GM12878 (cell line): Measurements from ENCODE around the gene FSD1L. TPM values are rescaled to one million over a fixed set of nuclear protein-coding genes. Genes with fewer than 3 reads are reported as not detected.

Experiments
- ATAC-seq: fragments of 200-7000 bp; cut with Tn5 transposase; 3 replicates; pipeline ENCODE4 v1.9.1; 2020; ENCODE audit warnings: mild to moderate bottlenecking, moderate library complexity
- BruUV-seq: library from RNA; stranded (reverse); fragments of 400-500 nt; replicated peaks from 2 replicates; lab custom pipeline; 2021; lab: Mats Ljungman, UMichigan
- CTCF ChIA-PET: fragments of 300-600 bp; sonication (Branson Sonifier 250); formaldehyde crosslinking; extraction: SDS; loops from one replicate; lab custom pipeline; 2021; ENCODE audit warnings: inconsistent platforms; lab: Yijun Ruan, JAX
- POLR2A ChIA-PET: fragments of 350-600 bp; formaldehyde crosslinking; extraction: SDS; loops from one replicate; lab custom pipeline; 2021; ENCODE audit warnings: inconsistent platforms; lab: Charles Lee
- RAD21 ChIA-PET: fragments of 300-600 bp; sonication (Branson Sonifier 250); formaldehyde crosslinking; loops from one replicate; lab custom pipeline; 2023; ENCODE audit warnings: antibody characterized with exemption; ENCODE audit not compliant: unreplicated experiment; lab: Charles Lee
- SMC1A ChIA-PET: fragments of 300-600 bp; sonication (Branson Sonifier 250); formaldehyde crosslinking; loops from one replicate; lab custom pipeline; 2023; ENCODE audit not compliant: unreplicated experiment, uncharacterized antibody; lab: Charles Lee
- DNase-seq: peaks from one replicate; pipeline ENCODE4 v3.0.0-alpha.2; 2011; ENCODE audit warnings: low read depth, low spot score
- FAIRE-seq: peaks from 3 replicates; lab custom pipeline; 2011; peaks lifted over from hg19 to GRCh38; lab: Jason Lieb, UNC
- H2AFZ ChIP-seq: 2 replicates; pipeline ENCODE4 v1.6.0; 2011; ENCODE audit warnings: low read depth, low read length, control low read depth; ENCODE audit not compliant: control insufficient read depth
- H3K27ac ChIP-seq: 2 replicates; pipeline ENCODE4 v1.5.1; 2011; ENCODE audit warnings: control low read depth; ENCODE audit not compliant: control insufficient read depth, insufficient read depth
- H3K27me3 ChIP-seq, 2 experiments: replicated peaks in 1 of 2; 2 replicates each; pipeline versions ENCODE4 v1.6.0 to v1.6.1; 2011; ENCODE audit warnings: low read length in 1 of 2; ENCODE audit not compliant: control insufficient read depth in 2 of 2, insufficient read depth in 2 of 2
- H3K36me3 ChIP-seq, 2 experiments: 2 replicates each; pipeline ENCODE4 v1.5.1; 2011; ENCODE audit warnings: low read length in 1 of 2; ENCODE audit not compliant: control insufficient read depth in 2 of 2, insufficient read depth in 2 of 2
- H3K4me1 ChIP-seq: 2 replicates; pipeline ENCODE4 v1.6.1; 2011; ENCODE audit warnings: mild to moderate bottlenecking, low read length, moderate library complexity, mixed read lengths; ENCODE audit not compliant: control insufficient read depth, insufficient read depth
- H3K4me2 ChIP-seq: 2 replicates; pipeline ENCODE4 v1.6.0; 2011; ENCODE audit warnings: control low read depth; ENCODE audit not compliant: control insufficient read depth, insufficient read depth
- H3K4me3 ChIP-seq: fragments of 200-600 bp; sonication (generic); 2 replicates; pipeline ENCODE4 v1.5.1; 2016
- H3K79me2 ChIP-seq: 2 replicates; pipeline ENCODE4 v1.6.0; 2011; ENCODE audit warnings: low read length; ENCODE audit not compliant: control insufficient read depth, insufficient read depth
- H3K9ac ChIP-seq: 2 replicates; pipeline ENCODE4 v1.8.0; 2011; ENCODE audit warnings: low read length, control low read depth, mixed read lengths; ENCODE audit not compliant: control insufficient read depth, insufficient read depth
- H3K9me3 ChIP-seq: replicated peaks from 3 replicates; pipeline ENCODE4 v1.5.1; 2011; ENCODE audit warnings: mild to moderate bottlenecking, low read length; ENCODE audit not compliant: control insufficient read depth, insufficient read depth
- H4K20me1 ChIP-seq: 2 replicates; pipeline ENCODE4 v1.6.0; 2011; ENCODE audit not compliant: control insufficient read depth, insufficient read depth
- ATF2 ChIP-seq: IDR thresholded peaks from 2 replicates; pipeline ENCODE4 v1.6.1; 2012; ENCODE audit warnings: low read length, inconsistent platforms
- BCL11A ChIP-seq: IDR thresholded peaks from 2 replicates; pipeline ENCODE4 v1.6.1; 2011; ENCODE audit warnings: low read depth, low read length
- EED ChIP-seq: sonication (generic); IDR thresholded peaks from 2 replicates; pipeline ENCODE4 v1.6.1; 2016; ENCODE audit warnings: antibody characterized with exemption, low read depth
- IKZF2 ChIP-seq, 2 experiments: fragments of 450-650 bp; IDR thresholded peaks; 2 replicates each; pipeline ENCODE4 v1.6.1; 2017; ENCODE audit warnings: mild to moderate bottlenecking in 2 of 2, moderate library complexity in 2 of 2
- KAT2A ChIP-seq: conservative IDR thresholded peaks from 2 replicates; pipeline ENCODE4 v1.6.1; 2011; ENCODE audit warnings: low read depth, low read length; ENCODE audit not compliant: control insufficient read depth
- MEF2B ChIP-seq: fragments of 450-650 bp; IDR thresholded peaks from 2 replicates; pipeline ENCODE4 v1.6.1; 2018; ENCODE audit warnings: mild to moderate bottlenecking, moderate library complexity; ENCODE audit not compliant: partially characterized antibody, poor library complexity, severe bottlenecking
- MLLT1 ChIP-seq: fragments of 450-650 bp; IDR thresholded peaks from 2 replicates; pipeline ENCODE4 v1.6.1; 2016; ENCODE audit warnings: mild to moderate bottlenecking
- POLR2A ChIP-seq: IDR thresholded peaks from 2 replicates; pipeline ENCODE4 v1.6.1; 2011; ENCODE audit warnings: low read depth, mild to moderate bottlenecking, low read length
- RB1 ChIP-seq: fragments of 450-650 bp; formaldehyde crosslinking; IDR thresholded peaks from 2 replicates; pipeline ENCODE4 v1.6.1; 2017; ENCODE audit warnings: mild to moderate bottlenecking, borderline replicate concordance
- RCOR1 ChIP-seq: conservative IDR thresholded peaks from 2 replicates; pipeline ENCODE4 v1.6.1; 2012; ENCODE audit warnings: low read depth, low read length, improper control_type of control experiment
- RFX5 ChIP-seq: IDR thresholded peaks from 2 replicates; pipeline ENCODE4 v1.6.1; 2011; ENCODE audit warnings: low read depth, low read length, improper control_type of control experiment
- TCF7 ChIP-seq: IDR thresholded peaks from 2 replicates; pipeline ENCODE4 v1.6.1; 2014; ENCODE audit warnings: antibody characterized with exemption, borderline replicate concordance
- ZNF217 ChIP-seq: fragments of 450-650 bp; IDR thresholded peaks from 2 replicates; pipeline ENCODE4 v1.6.1; 2017; ENCODE audit warnings: antibody characterized with exemption, mild to moderate bottlenecking
- WGBS: methylation state at CpG from one replicate; pipeline ENCODE4 v1.1.6; 2016; ENCODE audit warnings: low lambda C conversion rate; ENCODE audit not compliant: insufficient replicate concordance, insufficient coverage; ENCODE audit errors: missing lambda C conversion rate; 5-methylcytosine and 5-hydroxymethylcytosine counted together
- in situ Hi-C: fragments of 300-500 bp; cut with MboI; formaldehyde crosslinking; loops from 9 replicates; pipeline ENCODE4 v1.14.3; 2018; ENCODE audit warnings: mixed read lengths
- intact Hi-C: fragments of 100-400 bp; cut with micrococcal nuclease; formaldehyde crosslinking; loops from one replicate; pipeline ENCODE4 v1.14.2; 2022; ENCODE audit not compliant: unreplicated experiment
- polyA plus RNA-seq, 11 experiments: library from polyadenylated mRNA; depleted of rRNA in 4 of 11; unstranded in 6 of 11; stranded (reverse) in 5 of 11; fragments of >200 nt; fragmentation: Nextera tagmentation in 4 of 11; fragmentation: Illumina TruSeq in 1 of 11; extraction: Ambion mirVana in 4 of 11; extraction: Trizol in 1 of 11; gene quantifications; 1 replicate in 1 of 11; 2 replicates in 10 of 11; pipeline versions ENCODE4 v1.2.1 to v1.2.3, GENCODE V29; 2011 to 2016; ENCODE audit warnings: inconsistent platforms in 2 of 11, missing spikeins in 2 of 11, low read depth in 1 of 11
- total RNA-seq, 4 experiments: library from RNA; depleted of rRNA in 3 of 4; stranded (reverse); fragments of >200 nt in 3 of 4; fragmentation: Illumina TruSeq in 1 of 4; extraction: Trizol in 1 of 4; gene quantifications; 2 replicates each; pipeline versions ENCODE4 v1.2.1 to v1.2.3, GENCODE V29; 2013 to 2021
- TF ChIP-seq, protein P1 (sequence below): fragments of 450-650 bp; IDR thresholded peaks from 2 replicates; pipeline ENCODE4 v1.6.1; 2016; ENCODE audit warnings: mild to moderate bottlenecking
- TF ChIP-seq, protein P2 (sequence below): IDR thresholded peaks from 2 replicates; pipeline ENCODE4 v1.6.1; 2012; ENCODE audit warnings: low read depth, low read length, improper control_type of control experiment
- TF ChIP-seq, protein P3 (sequence below): fragments of 450-650 bp; IDR thresholded peaks from 2 replicates; pipeline ENCODE4 v1.6.1; 2017; ENCODE audit warnings: low read depth, mild to moderate bottlenecking, moderate library complexity

Gene FSD1L
- total and polyA plus RNA-seq, 10 of the 15 experiments (the other 5 are each of a cell fraction or from before 2014, with no cell fraction given) = 11.9 to 52.4 (median 17.0) TPM

DNA sequence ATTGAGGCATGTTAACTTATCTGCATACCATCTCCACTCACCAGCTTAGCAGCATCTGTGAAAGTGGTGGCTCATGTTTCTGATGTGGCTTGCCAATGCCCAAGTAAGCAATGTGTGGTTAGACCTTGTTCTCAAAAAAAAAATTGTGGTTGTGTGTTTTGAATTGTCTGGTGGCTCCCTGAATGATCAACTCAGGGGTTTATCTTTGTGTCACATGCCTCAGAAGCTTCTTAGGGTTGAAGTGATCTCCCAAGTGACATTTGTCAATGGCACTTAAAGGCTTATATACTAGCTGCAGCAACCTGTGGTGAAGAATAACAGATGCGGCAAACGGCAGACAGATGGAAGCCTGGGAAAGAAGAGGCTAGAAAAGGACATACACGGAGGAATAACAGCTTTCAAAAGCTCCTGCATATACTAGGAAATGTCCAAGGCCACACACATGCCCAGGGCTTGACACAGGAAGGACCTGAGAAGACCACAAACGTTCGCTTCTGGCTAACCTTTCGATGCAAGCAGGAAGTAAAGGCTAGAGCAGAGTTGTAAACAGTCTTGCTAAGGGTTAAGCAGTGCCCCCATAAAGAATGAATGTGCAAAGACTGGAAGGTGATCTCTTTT is 42.2 kb upstream of the FSD1L start (continued):
- TF ChIP-seq, protein P1, sequence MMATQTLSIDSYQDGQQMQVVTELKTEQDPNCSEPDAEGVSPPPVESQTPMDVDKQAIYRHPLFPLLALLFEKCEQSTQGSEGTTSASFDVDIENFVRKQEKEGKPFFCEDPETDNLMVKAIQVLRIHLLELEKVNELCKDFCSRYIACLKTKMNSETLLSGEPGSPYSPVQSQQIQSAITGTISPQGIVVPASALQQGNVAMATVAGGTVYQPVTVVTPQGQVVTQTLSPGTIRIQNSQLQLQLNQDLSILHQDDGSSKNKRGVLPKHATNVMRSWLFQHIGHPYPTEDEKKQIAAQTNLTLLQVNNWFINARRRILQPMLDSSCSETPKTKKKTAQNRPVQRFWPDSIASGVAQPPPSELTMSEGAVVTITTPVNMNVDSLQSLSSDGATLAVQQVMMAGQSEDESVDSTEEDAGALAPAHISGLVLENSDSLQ = peak; percentile 45
- peak; percentile 95 for TF ChIP-seq TCF7
- peak; percentile 48; the same call in 1 of the 2 replicates for TF ChIP-seq BCL11A
- TF ChIP-seq ZNF217 = peak; percentile 93
- peak; percentile 60; the same call in 1 of the 2 replicates for TF ChIP-seq ATF2
- TF ChIP-seq, all 136 proteins: peak for 36

GRCh38 chr9:105406369-105406768 is 41.5 kb upstream of the FSD1L start:
- Histone ChIP-seq H3K9ac (no peak overlapping the region), H3K4me1 (no peaks in the 10 kb centered on the region; the same call in 1 of the 2 replicates), H3K36me3 (no peaks in the 10 kb centered on the region), H3K4me2 (peak overlapping the region; percentile 5; the same call in 1 of the 2 replicates), H3K27me3 (no peaks in the 10 kb centered on the region), H4K20me1 (no peaks in the 10 kb centered on the region), H2AFZ (no peak overlapping the region), H3K9me3 (no peaks in the 10 kb centered on the region; the same call in 2 of the 3 replicates), H3K79me2 (no peaks in the 10 kb centered on the region), H3K27ac (no peak overlapping the region), H3K4me3 (no peak overlapping the region)
- no peak for ATAC-seq
- SMC1A ChIA-PET = interaction anchor here (0.8 to 1.5 kb wide), 2 partner anchors 46 to 49 kb away, joined by 3 to 5 read pairs; no protein-coding TSS in a partner anchor
- CTCF ChIA-PET = interaction anchor here (0.9 to 1.2 kb wide), 3 partner anchors 9 to 240 kb away, joined by 3 read pairs; no protein-coding TSS in a partner anchor
- no TSS peak for BruUV-seq
- intact Hi-C loops = loop anchor here (5.0 kb wide), 1 partner anchor 49 kb away; no protein-coding TSS in a partner anchor
- in situ Hi-C loops = no loop called here
- no peak for FAIRE-seq
- POLR2A ChIA-PET = no interaction called here
- RAD21 ChIA-PET = interaction anchor here (1.3 to 1.6 kb wide), 2 partner anchors 10 to 247 kb away, joined by 3 to 5 read pairs; no protein-coding TSS in a partner anchor
- DNase-seq = no peak
- 69% methylated on average over 6 of the region's 6 CpGs for WGBS
- TF ChIP-seq RFX5 (no peak), MEF2B (no peak), IKZF2 (IDR thresholded peaks at IDR 0.05) (no peak), POLR2A (no peak), KAT2A (no peak), EED (no peak), RCOR1 (no peak), RB1 (no peak), MLLT1 (no peak)
- TF ChIP-seq, protein P2, sequence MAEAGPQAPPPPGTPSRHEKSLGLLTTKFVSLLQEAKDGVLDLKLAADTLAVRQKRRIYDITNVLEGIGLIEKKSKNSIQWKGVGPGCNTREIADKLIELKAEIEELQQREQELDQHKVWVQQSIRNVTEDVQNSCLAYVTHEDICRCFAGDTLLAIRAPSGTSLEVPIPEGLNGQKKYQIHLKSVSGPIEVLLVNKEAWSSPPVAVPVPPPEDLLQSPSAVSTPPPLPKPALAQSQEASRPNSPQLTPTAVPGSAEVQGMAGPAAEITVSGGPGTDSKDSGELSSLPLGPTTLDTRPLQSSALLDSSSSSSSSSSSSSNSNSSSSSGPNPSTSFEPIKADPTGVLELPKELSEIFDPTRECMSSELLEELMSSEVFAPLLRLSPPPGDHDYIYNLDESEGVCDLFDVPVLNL = no peak
- TF ChIP-seq, protein P3, sequence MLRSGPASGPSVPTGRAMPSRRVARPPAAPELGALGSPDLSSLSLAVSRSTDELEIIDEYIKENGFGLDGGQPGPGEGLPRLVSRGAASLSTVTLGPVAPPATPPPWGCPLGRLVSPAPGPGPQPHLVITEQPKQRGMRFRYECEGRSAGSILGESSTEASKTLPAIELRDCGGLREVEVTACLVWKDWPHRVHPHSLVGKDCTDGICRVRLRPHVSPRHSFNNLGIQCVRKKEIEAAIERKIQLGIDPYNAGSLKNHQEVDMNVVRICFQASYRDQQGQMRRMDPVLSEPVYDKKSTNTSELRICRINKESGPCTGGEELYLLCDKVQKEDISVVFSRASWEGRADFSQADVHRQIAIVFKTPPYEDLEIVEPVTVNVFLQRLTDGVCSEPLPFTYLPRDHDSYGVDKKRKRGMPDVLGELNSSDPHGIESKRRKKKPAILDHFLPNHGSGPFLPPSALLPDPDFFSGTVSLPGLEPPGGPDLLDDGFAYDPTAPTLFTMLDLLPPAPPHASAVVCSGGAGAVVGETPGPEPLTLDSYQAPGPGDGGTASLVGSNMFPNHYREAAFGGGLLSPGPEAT = no peak
